Gastrocnemius medialis (tissue), 4 donors: Measurements from ENCODE around the gene LMNB1.

ENCODE experiments used
- CTCF ChIP-seq, 5 experiments: fragments of 450-650 bp in 3 of 5; fragments of 200-600 bp in 2 of 5; sonication (generic) in 2 of 5; IDR thresholded peaks in 4 of 5; conservative IDR thresholded peaks in 1 of 5; 1 replicate in 4 of 5; 2 replicates in 1 of 5; pipeline ENCODE4 v1.5.1; 2016 to 2019; ENCODE audit warnings: antibody characterized with exemption in 5 of 5, mild to moderate bottlenecking in 3 of 5, moderate library complexity in 3 of 5
- POLR2A ChIP-seq, 2 donors: fragments of 450-650 bp; IDR thresholded peaks; one replicate each; pipeline ENCODE4 v1.6.1; 2017; ENCODE audit warnings: antibody characterized with exemption in 2 of 2, mild to moderate bottlenecking in 2 of 2, moderate library complexity in 2 of 2

GRCh38 chr5:126829098-126829497 is 52.2 kb downstream of the LMNB1 start:
- TF ChIP-seq CTCF (IDR thresholded peaks at IDR 0.05 in 4 of 5, conservative IDR thresholded peaks at IDR 0.05 in 1 of 5) = no peak
- TF ChIP-seq POLR2A (IDR thresholded peaks at IDR 0.05) = no peak
